Kidney epithelial cell (primary cell): ENCODE data around the gene TOB1. TPM values are rescaled to one million over a fixed set of nuclear protein-coding genes. Genes with fewer than 3 reads are reported as not detected.

Experiments used
- DNase-seq: peaks from one replicate; pipeline ENCODE4 v3.0.0-alpha.2; 2010; ENCODE audit warnings: low read depth
- H3K27me3 ChIP-seq: 2 replicates; pipeline ENCODE4 v1.6.0; 2011; ENCODE audit warnings: low read length; ENCODE audit not compliant: control insufficient read depth, insufficient read depth
- H3K36me3 ChIP-seq: 2 replicates; pipeline ENCODE4 v1.5.1; 2011; ENCODE audit warnings: low read length; ENCODE audit not compliant: control insufficient read depth, insufficient read depth
- H3K4me3 ChIP-seq: 2 replicates; pipeline ENCODE4 v1.5.1; 2011; ENCODE audit warnings: low read depth, mild to moderate bottlenecking, control low read depth, low read length
- total RNA-seq: library from RNA; depleted of rRNA; stranded (reverse); fragments of >200 nt; gene quantifications from 2 replicates; pipeline ENCODE4 v1.2.3, GENCODE V29; 2015
- TF ChIP-seq, protein P1 (sequence below): IDR thresholded peaks from 2 replicates; pipeline ENCODE4 v1.5.1; 2011; ENCODE audit warnings: mild to moderate bottlenecking, moderate library complexity, low read length, control low read depth, inconsistent platforms; ENCODE audit not compliant: insufficient read depth, poor library complexity, severe bottlenecking

The TOB1 gene
- total RNA-seq, 1 donor from 2014 or later = 11.4 TPM

DNA sequence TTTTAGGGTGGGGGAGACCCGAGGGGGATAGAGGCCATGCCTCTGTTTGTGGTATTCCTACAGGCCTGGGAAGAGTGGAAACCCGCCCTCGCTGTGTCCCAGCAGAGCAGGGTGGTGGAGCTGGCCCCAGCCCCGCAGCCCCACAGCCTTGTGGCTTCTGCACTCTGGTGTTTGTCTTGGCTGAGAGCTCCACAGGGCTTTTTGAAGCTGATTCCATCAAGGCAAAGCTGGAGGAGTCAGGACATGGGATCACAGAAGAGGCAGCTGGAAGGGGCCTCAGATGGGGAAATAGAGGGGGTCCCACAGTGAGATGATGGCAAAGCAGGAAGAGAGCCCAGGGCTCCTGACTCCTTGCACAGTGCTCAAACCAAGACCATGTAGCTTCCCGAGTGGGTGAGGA is 35.8 kb downstream of the TOB1 start:
- Histone ChIP-seq H3K4me3 (no peak overlapping the region), H3K27me3 (peaks cover 10% of the 10 kb centered on the region), H3K36me3 (no peaks in the 10 kb centered on the region)
- TF ChIP-seq, protein P1, sequence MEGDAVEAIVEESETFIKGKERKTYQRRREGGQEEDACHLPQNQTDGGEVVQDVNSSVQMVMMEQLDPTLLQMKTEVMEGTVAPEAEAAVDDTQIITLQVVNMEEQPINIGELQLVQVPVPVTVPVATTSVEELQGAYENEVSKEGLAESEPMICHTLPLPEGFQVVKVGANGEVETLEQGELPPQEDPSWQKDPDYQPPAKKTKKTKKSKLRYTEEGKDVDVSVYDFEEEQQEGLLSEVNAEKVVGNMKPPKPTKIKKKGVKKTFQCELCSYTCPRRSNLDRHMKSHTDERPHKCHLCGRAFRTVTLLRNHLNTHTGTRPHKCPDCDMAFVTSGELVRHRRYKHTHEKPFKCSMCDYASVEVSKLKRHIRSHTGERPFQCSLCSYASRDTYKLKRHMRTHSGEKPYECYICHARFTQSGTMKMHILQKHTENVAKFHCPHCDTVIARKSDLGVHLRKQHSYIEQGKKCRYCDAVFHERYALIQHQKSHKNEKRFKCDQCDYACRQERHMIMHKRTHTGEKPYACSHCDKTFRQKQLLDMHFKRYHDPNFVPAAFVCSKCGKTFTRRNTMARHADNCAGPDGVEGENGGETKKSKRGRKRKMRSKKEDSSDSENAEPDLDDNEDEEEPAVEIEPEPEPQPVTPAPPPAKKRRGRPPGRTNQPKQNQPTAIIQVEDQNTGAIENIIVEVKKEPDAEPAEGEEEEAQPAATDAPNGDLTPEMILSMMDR = no peak
- no peak for DNase-seq

DNA sequence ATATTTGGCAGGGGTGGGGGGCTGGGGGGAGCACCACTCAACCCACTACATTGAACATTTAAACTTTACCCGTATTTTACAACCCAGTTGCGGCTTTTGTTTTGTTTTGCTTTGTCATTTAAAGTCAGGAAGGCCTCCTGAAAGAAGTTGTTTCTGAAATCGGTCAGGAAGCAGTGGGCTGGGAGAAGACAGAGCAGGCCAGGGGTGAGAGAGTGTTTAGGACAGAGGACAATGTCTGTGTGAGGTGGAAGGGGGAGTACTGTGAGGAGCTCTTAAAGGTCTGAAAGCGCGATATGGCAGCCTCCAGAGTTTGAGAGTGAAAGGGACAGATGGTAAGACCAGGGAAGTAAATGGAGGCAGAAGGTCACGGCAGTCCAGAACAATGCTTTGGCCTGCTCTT is 36.8 kb downstream of the TOB1 start:
- H3K36me3 ChIP-seq = no peaks in the 10 kb centered on the region
- no peak for DNase-seq
- H3K27me3 ChIP-seq = peaks cover 5% of the 10 kb centered on the region
- no peak overlapping the region for H3K4me3 ChIP-seq
- TF ChIP-seq, protein P1 = no peak

DNA sequence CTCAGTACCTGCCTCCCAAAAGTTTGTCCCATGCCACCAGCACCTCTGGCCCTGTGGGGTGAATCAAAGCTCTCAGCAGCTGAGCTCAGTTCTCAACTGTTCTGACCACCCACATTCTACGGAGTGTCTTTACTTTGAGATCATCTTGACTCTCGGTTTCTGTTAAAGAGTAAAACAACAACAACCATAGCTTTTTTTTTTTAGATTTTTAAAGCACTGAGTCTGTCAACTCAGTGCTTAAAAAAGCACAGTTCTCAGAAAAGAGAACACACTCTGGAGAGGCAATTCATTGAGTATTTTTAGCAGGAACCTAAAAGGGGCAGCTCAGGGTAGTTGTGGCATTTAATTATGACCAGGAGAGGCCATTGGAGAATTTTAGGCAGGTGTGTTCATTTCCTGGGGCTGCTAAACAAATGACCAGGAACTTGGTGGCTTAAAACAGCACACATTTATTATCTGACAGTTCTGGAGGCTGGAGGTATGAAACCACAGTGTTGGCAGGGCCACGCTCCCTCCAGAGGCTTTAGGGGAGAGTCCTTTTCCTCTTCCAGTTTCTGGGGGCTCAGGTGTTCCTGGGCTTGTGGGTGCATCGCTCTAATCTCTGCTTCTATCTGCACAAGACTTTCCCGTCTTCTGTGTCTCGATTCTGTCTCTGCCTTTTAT is 37.5 kb downstream of the TOB1 start:
- H3K4me3 ChIP-seq = no peak overlapping the region
- no peaks in the 10 kb centered on the region for H3K36me3 ChIP-seq
- DNase-seq = no peak
- no peaks in the 10 kb centered on the region for H3K27me3 ChIP-seq
- TF ChIP-seq, protein P1 = no peak

DNA sequence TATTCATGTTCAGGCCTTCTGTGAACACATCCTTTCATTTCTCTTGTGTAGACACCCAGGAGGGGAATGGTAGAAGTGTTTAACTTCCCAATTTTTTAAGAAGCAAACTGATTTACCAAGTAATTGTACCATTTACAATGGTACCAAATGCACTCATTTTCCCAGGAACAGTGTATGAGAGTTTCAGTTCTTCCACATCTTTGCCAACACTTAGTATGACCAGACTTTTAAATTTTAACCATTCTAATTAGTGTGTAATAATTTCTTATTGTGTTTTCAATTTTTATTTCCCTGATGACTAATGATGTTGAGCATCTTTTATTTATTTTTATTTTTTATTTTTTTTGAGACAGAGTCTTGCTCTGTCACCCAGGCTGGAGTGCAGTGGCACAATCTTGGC is 41.0 kb downstream of the TOB1 start:
- Histone ChIP-seq H3K36me3 (no peaks in the 10 kb centered on the region), H3K4me3 (no peak overlapping the region)

DNA sequence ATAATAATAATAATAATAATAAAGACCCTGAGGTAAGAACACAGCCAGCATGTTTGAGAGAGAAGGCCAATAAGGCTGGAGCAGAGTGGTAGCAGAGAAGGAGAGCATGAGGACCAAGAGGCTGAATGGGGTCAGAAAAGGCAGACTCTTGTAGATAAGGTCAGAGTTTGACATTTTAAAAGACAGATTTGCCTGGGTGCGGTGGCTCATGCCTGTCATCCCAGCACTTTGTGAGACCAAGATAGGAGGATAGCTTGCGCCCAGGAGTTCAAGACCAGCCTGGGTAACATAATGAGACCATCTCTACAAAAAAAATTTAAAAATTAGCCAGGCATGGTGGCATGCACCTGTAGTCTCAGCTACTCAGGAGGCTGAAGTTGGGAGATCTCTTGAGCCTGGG is 41.7 kb downstream of the TOB1 start:
- no peaks in the 10 kb centered on the region for H3K27me3 ChIP-seq
- TF ChIP-seq, protein P1 = no peak
- no peaks in the 10 kb centered on the region for H3K36me3 ChIP-seq
- no peak for DNase-seq
- no peak overlapping the region for H3K4me3 ChIP-seq

More for the DNA sequence above, 41.0 kb downstream of the TOB1 start:
- TF ChIP-seq, protein P1 = no peak
- no peak for DNase-seq
- H3K27me3 ChIP-seq = no peaks in the 10 kb centered on the region

DNA sequence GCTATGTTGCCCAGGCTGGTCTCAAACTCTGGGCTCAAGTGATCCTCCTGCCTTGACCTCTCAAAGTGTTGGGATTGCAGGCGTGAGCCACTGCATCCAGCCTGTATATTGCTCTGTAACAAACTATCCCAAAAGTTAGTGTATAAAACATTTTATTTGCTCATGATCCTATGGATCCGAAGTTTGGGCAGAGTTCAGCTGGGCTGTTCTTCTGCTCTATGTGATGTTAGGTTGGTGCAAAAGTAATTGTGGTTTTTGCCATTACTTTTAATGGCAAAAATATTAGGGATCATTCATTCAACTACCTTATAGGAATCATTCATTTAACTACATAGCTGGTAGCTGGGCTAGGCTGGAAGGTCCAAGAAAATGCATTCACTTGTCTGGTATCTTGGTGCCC is 43.6 kb downstream of the TOB1 start:
- Histone ChIP-seq H3K36me3 (no peaks in the 10 kb centered on the region), H3K27me3 (no peaks in the 10 kb centered on the region), H3K4me3 (no peak overlapping the region)
- TF ChIP-seq, protein P1 = no peak
- DNase-seq = no peak
